Endodermal cell (in vitro differentiated cells): ENCODE results near the gene MAF. TPM values are rescaled to one million over a fixed set of nuclear protein-coding genes. Genes with fewer than 3 reads are reported as not detected.

Source experiments
- DNase-seq: peaks from one replicate; pipeline ENCODE4 v3.0.0-alpha.2; 2017
- H3K27ac ChIP-seq: 2 replicates; pipeline ENCODE4 v1.5.1; 2013; ENCODE audit warnings: mild to moderate bottlenecking, low read depth, low read length, moderate library complexity
- H3K27me3 ChIP-seq: 2 replicates; pipeline ENCODE4 v1.6.1; 2013; ENCODE audit warnings: mild to moderate bottlenecking, low read length, moderate library complexity; ENCODE audit not compliant: insufficient read depth, control insufficient read depth, poor library complexity, severe bottlenecking
- H3K36me3 ChIP-seq: 2 replicates; pipeline ENCODE4 v1.7.0; 2013; ENCODE audit warnings: mild to moderate bottlenecking, low read length, moderate library complexity; ENCODE audit not compliant: control insufficient read depth, insufficient read depth
- H3K4me1 ChIP-seq: one replicate; pipeline ENCODE4 v1.7.0; 2013; ENCODE audit warnings: low read length; ENCODE audit not compliant: control insufficient read depth, insufficient read depth
- H3K4me3 ChIP-seq: 2 replicates; pipeline ENCODE4 v1.5.1; 2013; ENCODE audit warnings: mild to moderate bottlenecking, low read length, moderate library complexity
- H3K9ac ChIP-seq: 2 replicates; pipeline ENCODE4 v1.6.1; 2013; ENCODE audit warnings: mild to moderate bottlenecking, low read length, moderate library complexity; ENCODE audit not compliant: poor library complexity, severe bottlenecking; ENCODE audit errors: extremely low read depth
- H3K9me3 ChIP-seq: 2 replicates; pipeline ENCODE4 v1.6.1; 2013; ENCODE audit warnings: mild to moderate bottlenecking, low read length, moderate library complexity; ENCODE audit not compliant: control insufficient read depth
- H3K27ac Mint-ChIP-seq: 2 replicates; pipeline ENCODE4 v1.8.0; 2020; ENCODE audit warnings: mixed read lengths
- H3K27me3 Mint-ChIP-seq: 2 replicates; pipeline ENCODE4 v1.8.0; 2021; ENCODE audit warnings: mild to moderate bottlenecking, mixed read lengths; ENCODE audit not compliant: insufficient read depth
- H3K36me3 Mint-ChIP-seq: 2 replicates; pipeline ENCODE4 v1.8.0; 2020; ENCODE audit warnings: low read depth, mixed read lengths
- H3K4me1 Mint-ChIP-seq: 2 replicates; pipeline ENCODE4 v1.8.0; 2020; ENCODE audit warnings: mixed read lengths
- H3K4me3 Mint-ChIP-seq: 2 replicates; pipeline ENCODE4 v1.8.0; 2020; ENCODE audit warnings: mild to moderate bottlenecking, moderate library complexity, mixed read lengths
- H3K9me3 Mint-ChIP-seq: 2 replicates; pipeline ENCODE4 v1.8.0; 2020; ENCODE audit warnings: mild to moderate bottlenecking, mixed read lengths
- CTCF ChIP-seq: fragments of 200-600 bp; sonication (generic); conservative IDR thresholded peaks from 2 replicates; pipeline ENCODE4 v1.5.0; 2021; ENCODE audit warnings: antibody characterized with exemption, mild to moderate bottlenecking
- WGBS, 2 experiments: methylation state at CpG; one replicate each; pipeline versions ENCODE4 v1.1.5 to v1.1.7; 2013; ENCODE audit warnings: missing lambda C conversion rate in 2 of 2, mixed read lengths in 1 of 2; ENCODE audit not compliant: insufficient coverage in 1 of 2, insufficient read length in 1 of 2; 5-methylcytosine and 5-hydroxymethylcytosine counted together
- total RNA-seq, 2 donors: library from RNA; stranded (reverse); fragmentation: NEBNext Ultra II Directional in 1 of 2; extraction: Animal tissue kit (Norgen Biotek cat#: 25700) in 1 of 2; gene quantifications; 2 replicates in 1 of 2; 3 replicates in 1 of 2; pipeline ENCODE4 v1.2.1, GENCODE V29; 2021

Gene MAF
- total RNA-seq, 2 donors from 2014 or later, result 1.5 to 5.1 TPM

- no peaks in the 10 kb centered on the region for H3K36me3 ChIP-seq
- H3K9ac ChIP-seq, result no peak overlapping the region
- no peaks in the 10 kb centered on the region for H3K9me3 Mint-ChIP-seq
- no peak overlapping the region for H3K27ac Mint-ChIP-seq
- peaks cover 5% of the 10 kb centered on the region for H3K4me1 Mint-ChIP-seq
- no peaks in the 10 kb centered on the region for H3K4me1 ChIP-seq
- H3K36me3 Mint-ChIP-seq, result no peaks in the 10 kb centered on the region
- no peak for DNase-seq
- H3K9me3 ChIP-seq, result no peaks in the 10 kb centered on the region
- H3K4me3 Mint-ChIP-seq, result no peak overlapping the region
- no peak for TF ChIP-seq CTCF
- no peak overlapping the region for H3K27ac ChIP-seq
- 81 to 96% methylated on average over 4 of the region's 4 CpGs for WGBS, 2 experiments
- H3K27me3 Mint-ChIP-seq, result peaks cover 12% of the 10 kb centered on the region
- H3K4me3 ChIP-seq, result no peak overlapping the region
- H3K27me3 ChIP-seq, result peaks cover 9% of the 10 kb centered on the region
These were observed 12.5 kb upstream of the MAF start for GRCh38 chr16:79613009-79613408.

DNA sequence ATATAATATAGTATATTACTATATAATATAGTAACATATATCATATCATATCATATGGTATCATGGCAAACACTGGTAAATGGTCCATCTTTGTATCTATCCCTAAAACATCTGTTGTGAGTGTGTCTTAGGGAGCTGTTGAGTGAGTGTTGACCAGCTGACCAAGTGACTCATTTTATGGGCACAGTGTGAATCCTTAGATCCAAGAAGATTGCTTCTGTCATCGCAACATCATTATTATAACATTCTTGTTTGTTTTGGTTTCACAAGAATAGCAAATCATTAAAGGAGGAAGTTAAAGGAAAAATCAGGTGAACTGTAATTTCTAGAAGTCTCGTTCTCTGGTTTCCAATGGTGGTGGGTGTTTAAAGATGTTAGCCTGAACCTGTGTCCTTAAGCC is 11.7 kb upstream of the MAF start:
- TF ChIP-seq CTCF, result no peak
- no peak overlapping the region for H3K4me3 ChIP-seq
- H3K36me3 ChIP-seq, result no peaks in the 10 kb centered on the region
- peaks cover 9% of the 10 kb centered on the region for H3K27me3 ChIP-seq
- Mint-ChIP-seq H3K4me1 (peaks cover 13% of the 10 kb centered on the region), H3K4me3 (no peak overlapping the region), H3K9me3 (no peaks in the 10 kb centered on the region), H3K27ac (no peak overlapping the region), H3K36me3 (no peaks in the 10 kb centered on the region), H3K27me3 (peaks cover 12% of the 10 kb centered on the region)
- no peak overlapping the region for H3K27ac ChIP-seq
- no peaks in the 10 kb centered on the region for H3K4me1 ChIP-seq
- 95% methylated on average over 1 of the region's 2 CpGs; no CpG with 5 or more reads in 1 of the 2 experiments for WGBS, 2 experiments
- no peaks in the 10 kb centered on the region for H3K9me3 ChIP-seq
- no peak for DNase-seq
- no peak overlapping the region for H3K9ac ChIP-seq

DNA sequence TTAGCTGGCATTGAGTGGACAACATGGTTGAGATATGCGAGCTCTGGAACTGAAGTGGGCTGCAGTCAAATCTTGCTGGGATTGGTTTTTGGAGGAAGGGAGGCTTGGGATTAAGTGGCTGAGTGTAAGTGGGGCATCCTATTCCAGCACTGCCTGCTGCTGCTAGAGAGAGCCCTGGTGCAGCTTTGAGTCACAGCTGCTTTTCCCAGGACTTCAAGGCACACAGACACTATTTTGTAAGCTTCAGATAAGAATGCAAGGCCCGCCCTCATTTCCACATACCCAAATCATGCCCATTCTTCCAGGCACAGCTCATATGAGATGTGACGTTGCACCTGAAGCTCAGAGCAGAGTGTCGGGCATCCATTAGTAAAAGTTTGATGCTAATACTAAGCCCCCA is 10.2 kb upstream of the MAF start:
- Mint-ChIP-seq H3K27me3 (peaks cover 12% of the 10 kb centered on the region), H3K36me3 (no peaks in the 10 kb centered on the region), H3K4me1 (peaks cover 18% of the 10 kb centered on the region), H3K4me3 (no peak overlapping the region), H3K27ac (no peak overlapping the region), H3K9me3 (no peaks in the 10 kb centered on the region)
- no peak for TF ChIP-seq CTCF
- Histone ChIP-seq H3K9me3 (no peaks in the 10 kb centered on the region), H3K9ac (no peak overlapping the region), H3K4me3 (no peak overlapping the region), H3K27ac (no peak overlapping the region), H3K4me1 (peaks cover 2% of the 10 kb centered on the region), H3K27me3 (peaks cover 9% of the 10 kb centered on the region), H3K36me3 (no peaks in the 10 kb centered on the region)
- DNase-seq, result no peak
- WGBS, 2 experiments, result 89 to 100% methylated on average over 4 of the region's 4 CpGs
